ENCODE measurements around the gene AFF3.

AFF3 gene

DNA sequence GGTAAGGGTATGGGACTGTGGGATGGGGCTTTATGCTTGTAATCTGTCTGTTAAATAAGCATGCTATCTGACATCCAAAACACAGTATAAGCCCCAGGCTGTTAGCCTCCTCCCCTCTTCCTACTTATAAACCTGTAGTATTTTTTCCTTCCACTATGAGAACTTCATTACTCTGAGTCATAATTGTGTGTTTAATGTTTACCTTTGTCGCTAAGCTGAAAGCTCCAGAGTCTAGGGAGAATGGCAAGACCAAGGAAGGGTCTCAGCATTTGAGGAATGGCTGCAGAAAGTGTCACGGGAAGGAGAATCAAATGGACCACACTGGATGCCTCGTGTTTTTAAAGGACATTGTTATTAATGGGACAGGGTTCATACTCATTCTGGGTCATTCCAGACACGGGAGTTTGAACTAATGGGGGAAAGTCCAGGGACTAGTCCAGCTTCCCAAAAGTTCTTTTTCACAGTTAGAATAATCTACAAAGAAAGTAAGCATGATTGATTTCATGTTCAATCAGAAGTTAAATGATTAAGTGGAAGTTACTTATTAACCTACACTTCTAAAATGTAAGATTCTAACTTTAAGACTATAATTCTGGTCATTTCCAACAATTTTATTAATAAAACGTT, 292.2 kb downstream of the AFF3 start:
- DNase-seq: no peak

DNA sequence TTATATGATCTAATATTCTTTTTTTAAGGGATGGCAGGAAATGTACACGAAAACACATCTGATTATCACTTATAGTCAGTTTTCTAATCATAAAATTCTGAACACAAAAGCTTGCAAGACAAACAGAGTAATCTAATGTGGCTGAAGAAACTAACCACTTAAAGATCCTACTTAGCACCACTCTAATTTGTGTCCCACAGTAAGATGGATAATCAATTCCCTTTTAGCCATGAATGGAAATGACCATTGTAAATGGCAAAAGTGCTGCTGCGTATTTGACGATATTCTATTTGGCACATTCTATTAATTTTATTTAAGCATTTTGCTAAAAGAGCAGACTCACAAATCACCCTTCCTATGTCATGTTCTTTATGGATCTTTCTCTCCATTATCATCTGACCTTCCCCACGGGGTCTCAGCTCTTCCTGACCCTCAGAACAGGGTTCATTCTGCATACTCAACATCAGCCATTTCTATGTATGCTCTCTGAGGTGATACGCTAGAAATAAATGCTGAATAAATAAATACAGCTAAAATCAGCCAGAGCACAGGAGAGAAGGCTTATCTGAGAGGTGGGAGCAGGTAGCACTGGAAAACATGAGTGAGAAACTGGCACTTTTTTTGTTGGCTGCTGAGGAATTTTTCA, 295.8 kb downstream of the AFF3 start:
- DNase-seq: no peak

DNA sequence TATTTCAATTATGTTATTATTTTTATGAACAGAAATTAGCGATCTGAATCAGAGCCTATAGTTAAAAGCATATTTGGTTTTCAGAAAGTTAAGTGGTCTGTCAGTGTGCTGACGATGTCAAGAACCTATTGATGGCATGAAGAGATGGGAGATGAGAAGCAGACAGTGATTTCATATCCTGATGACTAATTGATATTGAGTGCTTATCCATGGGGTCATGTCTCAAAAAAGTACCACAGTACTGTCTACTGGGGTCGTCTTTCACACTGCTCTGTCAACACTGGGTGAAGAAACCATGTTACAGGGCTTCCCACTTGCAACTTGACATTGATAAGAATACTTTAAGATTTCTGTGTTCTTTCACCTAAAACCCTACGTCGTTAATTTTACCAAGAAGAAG, 297.1 kb downstream of the AFF3 start:
- DNase-seq: no peak

DNA sequence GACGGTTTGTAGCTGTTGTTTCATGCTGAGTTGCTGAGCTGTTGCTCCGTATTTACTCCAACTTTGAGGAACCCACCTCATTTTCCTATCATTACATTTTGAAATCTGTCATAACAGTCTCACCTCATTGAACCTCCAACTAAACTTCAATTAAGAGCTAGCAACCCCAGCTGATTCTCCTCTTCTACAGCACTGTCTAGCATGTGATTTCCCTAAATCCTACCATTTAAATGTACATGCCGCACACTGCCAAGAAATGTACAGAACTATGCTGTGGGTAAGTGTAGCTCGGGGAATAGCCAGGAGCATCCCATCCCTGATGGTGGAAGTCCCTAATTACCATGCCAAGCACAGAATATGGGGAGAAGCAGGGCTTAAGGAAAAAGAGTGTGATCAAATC, 299.9 kb downstream of the AFF3 start:
- no peak for DNase-seq

DNA sequence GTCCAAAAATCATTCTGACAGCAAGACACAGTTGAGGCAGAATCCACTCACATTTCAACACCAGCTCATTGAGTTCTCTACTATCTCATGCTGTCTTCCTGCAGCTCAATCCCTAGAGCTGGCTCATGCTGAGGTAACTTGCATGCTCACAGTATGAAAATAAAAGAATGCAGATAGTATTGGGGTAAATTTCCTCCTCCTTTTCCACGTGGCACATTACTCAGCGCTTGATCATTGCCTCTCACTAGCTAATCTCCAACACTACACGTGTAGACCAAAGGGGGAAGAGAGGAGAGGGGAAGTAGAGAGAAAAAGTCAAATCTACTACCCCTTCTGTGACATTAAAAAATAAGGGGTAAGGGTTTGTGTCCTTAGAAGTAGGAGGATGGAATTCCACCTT, 300.6 kb downstream of the AFF3 start:
- DNase-seq: no peak

DNA sequence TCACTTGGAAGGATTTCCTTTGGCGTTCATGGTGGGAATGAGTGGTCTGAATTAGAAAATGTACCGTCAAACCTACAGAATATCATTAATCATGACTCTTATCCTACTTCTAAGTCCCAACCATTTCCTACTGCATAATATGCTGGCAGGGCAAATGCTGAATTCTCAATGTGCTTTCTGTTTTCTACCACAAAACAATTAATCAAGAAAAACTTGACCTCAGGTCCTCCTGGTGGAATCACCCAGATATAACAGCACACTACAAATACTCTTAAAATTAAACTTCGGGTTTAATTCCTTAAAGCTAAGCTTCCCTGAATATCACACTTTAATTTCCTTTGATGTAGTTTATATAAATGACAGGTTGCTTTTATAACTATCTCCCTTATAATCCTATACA, 301.6 kb downstream of the AFF3 start:
- no peak for DNase-seq

DNA sequence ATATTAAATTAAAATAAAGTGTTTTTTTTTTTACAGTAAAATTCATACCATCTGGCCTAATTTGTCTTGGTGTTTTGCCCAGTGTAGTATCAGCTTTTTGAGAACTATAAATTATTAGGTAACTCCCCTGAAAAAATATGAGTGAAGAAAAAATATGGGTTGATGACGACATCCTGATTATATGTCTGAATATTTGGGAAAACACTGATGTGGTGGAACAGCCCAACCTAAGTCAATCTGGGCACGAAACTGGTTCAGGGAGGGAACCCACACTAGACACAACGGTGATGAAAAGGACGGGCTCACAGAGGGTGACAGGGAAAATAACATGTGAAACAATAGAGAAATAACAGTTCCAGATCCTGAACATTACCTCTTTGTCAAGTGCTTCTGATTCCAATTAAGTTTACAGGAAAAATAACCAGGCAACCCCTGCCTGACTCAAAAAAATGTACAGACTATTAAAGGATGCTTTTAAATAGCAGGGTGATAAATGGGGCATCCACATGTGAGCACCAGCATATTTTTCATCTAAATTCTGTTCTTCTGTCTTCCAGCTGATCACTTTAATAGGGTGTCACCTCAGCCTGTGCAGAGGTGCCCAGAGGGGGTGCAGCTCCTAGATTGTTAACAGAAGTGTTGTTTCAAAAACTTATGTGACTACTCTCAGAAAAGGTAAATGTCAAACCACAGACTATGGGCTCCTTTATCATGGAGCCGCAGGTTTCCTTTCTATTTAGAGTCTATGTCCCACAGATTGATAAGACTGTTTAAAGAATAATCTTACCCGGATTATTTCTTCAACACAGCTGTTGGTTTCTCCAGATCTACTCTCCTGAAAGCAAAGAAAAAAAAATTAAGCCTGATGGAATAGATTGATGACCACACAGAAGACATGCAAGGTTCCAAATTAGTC, 305.4 kb downstream of the AFF3 start:
- no peak for DNase-seq

DNA sequence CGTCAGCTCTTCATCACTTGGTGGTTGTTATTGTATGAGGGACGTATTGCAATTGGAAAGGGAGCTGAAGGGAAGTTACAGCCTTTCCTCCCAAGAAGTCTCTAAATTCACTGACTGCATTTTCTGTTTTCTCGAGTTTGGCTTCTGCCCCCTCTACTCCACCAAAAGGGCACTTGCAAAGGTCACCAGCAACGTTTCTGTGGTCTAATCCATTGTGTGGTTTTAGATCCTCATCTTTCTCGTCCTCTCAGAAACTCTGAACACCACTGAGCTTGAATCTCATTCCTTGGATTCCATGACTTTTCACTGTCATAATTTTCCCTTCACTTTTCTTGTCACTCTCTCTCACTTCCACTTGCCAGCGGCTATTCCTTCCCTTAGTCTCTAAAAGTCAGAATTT, 308.0 kb downstream of the AFF3 start:
- no peak for DNase-seq

DNA sequence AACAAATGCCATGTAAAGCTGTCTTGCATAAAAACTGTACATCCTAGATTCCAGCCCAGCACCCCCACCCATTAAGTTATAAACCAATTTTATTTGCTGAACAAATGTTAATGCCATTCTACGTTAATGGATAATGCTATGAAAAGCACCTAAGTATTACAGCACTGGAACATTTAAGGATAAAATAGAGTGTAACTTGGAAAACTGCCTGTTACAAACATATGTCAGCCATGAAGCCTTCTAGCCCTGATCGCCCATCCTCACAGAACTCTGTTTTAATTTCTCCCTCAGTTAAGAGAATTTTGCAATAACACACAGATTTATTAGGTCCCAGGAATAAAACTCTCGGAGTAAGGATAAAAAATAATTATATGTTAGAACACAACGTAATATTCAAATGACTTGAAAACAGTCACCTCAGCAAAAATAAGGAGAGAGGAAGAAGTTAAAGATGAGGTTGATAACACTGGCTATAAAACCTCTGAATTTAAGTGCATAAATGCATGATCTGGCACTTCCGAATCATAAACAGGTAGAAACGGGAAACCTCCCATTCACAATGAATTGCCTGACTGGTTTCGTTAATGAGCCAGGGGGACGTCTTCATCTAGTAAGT, 308.7 kb downstream of the AFF3 start:
- no peak for DNase-seq

DNA sequence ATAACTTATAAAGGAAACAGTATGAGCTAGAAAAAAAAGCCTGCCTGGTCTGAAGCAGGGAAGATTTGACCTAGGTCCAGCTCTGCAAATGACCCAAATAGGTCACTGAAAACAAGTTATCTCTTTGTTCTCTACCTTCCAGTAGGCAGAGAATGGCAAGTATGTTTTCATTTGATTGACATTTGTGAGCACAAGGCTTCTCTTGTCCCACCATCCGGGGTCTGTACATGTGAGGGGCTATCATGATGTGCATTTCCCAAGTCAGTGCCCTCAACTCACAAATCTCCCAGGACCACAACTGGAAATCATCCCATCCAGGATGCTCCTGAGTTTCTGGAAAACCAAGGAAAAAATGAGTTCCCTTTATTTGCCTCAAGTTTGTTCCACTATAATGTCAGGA, 309.5 kb downstream of the AFF3 start:
- no peak for DNase-seq

DNA sequence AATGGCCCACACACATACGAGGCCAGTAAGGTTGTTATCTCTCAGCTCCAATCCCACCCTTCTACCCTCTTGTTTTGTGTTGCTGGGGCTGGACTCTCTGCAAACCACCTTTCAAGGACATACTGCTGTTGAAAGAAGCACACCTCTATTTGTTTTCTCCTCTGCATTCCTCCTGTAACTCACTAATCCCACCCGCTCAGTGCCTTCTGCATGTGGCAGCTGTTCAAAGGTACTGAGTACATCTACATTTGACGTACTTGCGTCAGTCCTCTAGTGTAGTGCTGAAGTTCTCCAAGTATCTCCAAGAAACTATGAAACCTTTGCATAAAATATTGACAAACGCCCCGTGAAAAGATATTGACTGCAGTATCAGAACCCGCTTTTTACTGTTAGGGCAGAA, 310.6 kb downstream of the AFF3 start:
- DNase-seq: no peak

DNA sequence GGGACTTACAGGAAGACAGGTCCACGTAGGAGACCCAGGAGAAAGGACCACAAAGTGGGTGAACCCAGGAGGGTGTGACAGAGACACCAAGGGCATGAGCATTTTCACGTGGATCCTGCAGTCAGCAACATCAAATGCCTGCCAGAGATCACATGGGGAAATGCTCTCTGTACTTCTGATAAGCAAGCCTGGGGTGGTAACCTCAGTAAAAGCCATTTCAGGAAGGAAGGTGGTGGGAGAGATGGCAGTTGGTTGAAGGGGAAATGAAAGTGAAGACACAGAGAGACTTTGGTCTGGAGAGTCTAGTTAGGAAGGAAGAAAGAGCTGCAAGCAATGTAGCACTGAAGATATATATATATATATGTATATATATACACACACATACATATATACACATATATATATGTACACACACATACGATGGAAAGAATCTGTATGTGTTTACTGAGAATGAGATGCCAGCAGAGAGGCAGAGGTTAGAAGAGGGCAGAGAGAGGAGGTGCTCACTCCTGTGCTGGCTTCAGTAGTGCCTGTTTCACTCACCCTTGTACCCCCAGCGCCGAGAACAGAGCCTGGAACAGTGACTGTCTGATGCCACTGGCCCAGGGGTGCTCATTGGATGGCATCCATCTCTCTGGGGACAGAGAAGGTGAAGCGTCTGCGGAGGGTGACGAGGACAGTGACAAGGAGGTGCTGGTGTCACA, 314.9 kb downstream of the AFF3 start:
- no peak for DNase-seq

DNA sequence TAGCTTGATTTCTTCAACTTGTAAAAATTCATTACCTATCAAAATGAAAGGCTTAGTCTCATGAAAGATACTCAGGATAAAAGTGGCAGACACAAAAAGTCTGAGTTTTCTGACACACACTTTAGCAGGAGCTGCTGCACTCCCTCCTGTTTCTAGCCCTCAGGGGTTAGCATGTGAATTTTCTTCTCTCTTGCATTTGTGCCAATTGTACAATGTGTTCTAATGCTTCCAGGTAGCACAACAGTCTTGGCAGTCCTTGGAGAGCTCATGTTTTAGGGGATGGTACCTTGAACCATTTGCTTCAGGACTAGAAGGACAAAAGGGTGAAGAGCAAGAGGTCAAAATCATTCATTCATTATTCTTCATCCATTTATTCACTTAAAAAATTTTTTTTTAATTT, 316.8 kb downstream of the AFF3 start:
- no peak for DNase-seq

DNA sequence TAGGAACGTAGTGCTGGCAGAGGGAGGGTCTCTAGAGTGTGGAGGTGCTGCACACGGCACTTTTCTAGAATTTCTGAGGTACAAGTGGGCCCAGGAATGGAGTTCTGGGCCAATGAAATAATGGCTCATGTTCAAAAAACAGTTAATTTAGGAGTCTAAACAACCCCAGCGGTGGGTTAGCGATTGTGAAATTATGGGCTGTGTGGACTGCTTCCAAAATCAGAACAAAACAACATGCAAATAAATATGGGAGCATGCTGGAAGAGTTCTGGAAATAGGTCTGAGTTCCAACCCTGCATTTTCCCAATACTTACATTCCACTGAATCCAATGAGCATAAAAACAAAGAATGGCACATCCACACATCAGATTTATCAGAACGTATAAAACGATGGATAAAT, 317.6 kb downstream of the AFF3 start:
- DNase-seq: no peak

DNA sequence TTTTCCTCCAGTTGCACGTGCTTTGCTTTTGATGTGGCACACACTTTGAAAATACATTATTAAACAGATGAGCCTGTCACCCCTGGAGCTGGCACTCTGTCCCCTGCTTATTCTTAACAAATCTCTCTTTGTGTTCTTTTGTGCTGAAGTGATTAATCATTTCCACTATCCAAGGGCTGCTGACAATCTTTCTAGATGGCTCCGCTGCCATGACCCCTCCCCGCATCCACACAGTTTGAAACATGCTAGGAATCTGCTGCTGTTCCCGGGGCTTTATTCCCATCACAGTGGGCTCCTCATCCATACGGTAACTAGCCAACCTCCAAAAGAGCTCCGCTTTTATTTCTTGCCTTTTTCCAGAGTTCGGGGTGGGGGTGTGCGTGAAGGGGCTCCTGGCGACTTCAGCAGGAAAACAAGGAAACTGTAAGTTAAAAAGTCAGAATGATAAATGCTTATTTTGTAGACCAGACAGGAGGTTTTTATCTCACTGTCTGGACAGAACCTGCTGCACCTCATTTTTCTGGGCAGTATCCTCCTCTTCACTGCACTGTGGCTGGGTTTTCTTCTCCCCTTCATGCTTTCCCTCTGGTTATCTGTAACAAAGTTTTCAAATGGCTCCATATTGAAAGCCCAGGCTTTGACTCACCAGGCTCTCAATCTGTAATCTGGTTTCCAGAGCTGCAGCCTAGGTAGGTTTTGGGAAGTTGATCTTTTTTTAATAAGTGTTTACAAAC, 319.7 kb downstream of the AFF3 start:
- DNase-seq: no peak

DNA sequence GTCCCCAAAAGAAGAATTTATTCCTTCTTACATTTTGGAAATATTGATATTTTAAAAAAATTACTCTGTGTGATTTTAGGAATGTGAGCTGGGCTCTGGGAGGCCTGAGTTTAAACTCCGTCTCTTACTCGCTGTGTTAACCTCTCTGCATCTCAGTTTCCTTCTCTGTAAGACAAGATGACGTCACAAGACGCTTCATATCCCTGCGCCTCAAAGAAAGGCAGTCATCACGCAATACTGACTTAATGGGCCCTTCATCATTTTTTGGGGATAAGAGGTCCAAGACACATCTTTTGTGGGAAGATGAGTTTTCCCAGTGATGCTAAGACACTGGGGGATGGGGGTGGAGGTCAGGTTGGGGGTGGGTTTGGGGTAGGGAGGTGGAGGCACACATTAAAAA, 320.4 kb downstream of the AFF3 start:
- DNase-seq: no peak

DNA sequence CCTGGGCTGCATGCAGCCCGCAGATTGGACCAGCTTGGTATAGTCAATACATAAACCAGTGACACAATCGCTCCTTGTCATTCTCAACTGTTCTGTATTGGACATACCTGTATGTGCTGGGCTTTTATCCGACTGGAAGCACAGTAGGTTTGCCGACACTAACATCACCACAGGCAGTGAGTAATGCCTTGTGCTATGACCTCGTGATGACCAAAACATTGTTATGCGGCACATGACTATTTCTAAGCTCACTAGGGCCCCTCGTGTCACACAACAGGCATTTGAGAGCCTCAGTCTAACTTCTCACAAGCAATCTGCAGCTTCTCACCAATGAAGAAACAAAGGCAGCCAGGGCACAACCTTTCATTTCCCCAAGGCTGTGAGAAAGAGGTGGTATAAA, 320.8 kb downstream of the AFF3 start:
- DNase-seq: no peak

DNA sequence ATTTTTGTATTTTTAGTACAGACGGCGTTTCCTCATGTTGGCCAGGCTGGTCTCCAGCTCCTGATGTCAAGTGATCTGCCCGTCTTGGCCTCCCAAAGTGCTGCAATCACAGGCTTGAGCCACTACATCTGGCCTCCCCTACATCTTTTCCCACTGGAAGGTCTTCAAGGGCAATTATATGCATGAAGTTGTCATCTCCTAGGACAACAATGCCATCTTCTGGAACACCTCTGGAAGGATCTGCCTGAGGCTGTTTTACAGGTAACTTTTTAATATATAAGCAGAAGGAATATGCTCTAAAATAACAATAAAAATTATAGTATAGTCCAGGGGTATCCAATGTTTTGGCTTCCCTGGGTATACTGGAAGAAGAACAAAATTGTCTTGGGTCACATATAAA, 321.4 kb downstream of the AFF3 start:
- DNase-seq: no peak

DNA sequence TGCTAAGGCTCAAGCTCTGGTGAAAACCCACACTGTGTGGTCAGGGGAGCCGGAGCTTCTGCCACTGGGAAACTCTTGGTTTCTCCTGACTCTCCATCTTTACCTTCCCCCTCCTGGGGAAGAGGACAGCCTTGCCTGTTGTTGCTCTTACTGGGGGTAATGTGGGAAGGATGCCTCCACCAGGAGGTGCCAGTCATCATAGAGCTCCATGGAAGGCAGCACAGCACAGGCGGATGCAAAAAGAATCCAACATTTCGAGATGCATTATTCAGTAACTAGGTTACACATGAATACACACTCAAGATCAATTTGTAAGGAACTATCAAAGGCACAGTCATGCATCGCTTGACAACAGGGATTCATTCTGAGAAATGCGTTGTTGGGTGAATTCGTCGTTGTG, 322.6 kb downstream of the AFF3 start:
- no peak for DNase-seq

DNA sequence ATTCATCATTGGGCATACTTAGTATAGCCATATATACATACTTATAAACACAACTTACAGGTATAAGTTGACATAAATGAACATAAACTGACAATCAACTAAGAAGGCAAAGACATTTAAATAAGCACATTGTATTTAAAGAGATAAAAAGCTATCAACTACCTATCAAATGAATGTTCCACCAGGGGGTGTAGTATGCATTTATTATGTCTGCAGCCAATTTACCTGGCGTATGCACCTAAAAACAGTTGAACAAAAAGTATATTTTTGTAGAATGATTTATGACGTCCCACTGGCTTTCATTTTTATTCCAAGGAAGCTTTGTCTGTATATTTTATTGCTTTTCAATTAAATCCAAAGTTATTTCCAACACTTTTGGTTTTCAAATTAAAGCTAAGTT, 323.5 kb downstream of the AFF3 start:
- no peak for DNase-seq

DNA sequence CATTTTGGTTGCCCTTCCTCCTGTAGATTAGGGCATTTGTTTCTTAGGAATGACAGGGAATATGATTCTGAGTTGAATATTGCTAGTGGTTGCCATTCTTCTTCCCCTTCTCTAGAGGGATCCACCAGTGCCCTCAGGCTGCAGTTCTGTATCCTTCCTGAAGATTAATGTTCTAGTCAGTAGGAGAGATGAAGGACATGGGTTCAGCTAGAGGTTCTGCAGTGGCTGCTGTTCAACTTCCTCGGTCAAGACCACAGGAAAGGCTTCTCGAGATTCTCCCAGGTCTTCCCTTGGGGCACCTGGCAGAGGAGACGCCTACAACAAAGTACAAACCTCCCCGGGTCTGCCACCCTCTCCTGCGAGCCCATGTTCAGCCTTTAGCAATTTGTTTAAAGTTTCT, 325.5 kb downstream of the AFF3 start:
- DNase-seq: no peak

DNA sequence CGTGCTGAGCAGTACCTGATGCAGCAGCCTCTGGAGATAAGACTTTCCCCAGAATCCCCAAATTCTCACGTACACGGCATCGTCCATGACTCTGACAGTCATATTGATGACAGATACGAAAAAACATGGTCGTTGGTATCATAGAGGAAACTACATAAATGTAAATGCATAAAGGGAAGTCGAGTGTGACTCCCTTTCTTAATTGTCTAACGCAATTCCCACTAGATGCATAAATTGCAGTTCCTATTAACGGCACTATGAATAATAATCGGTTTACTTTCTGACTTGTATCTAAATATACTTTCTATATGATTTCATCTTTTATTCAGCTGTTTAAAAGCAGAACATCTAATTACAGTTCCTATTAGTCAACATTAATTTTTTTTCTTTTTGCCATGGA, 330.0 kb downstream of the AFF3 start:
- no peak for DNase-seq

All from CD4-positive, alpha-beta T cell treated with Interleukin-1 beta for 1 hour (primary cell).